ENCODE results near the gene MAPK1. TPM values are rescaled to one million over a fixed set of nuclear protein-coding genes. Genes with fewer than 3 reads are reported as not detected.
"Not testable (repeated sequence)": the region's sequence is repeated elsewhere in the genome, so short reads cannot be mapped to it uniquely, and the experiment has no call there.

Gene MAPK1
- total and polyA plus RNA-seq, 7 donors = 11.0 to 101 (median 78.3) TPM

- no peak for TF ChIP-seq CTCF (IDR thresholded peaks at IDR 0.05)
- Histone ChIP-seq H3K36me3 (ENCODE audit: insufficient read depth in 1 of 2, low read depth in 1 of 2) (no peaks in the 10 kb centered on the region), H3K9me3 (no peaks in the 10 kb centered on the region), H3K4me3 (no peak overlapping the region), H3K27me3 (ENCODE audit: insufficient read depth in 3 of 3, low read length in 2 of 3) (no peaks in the 10 kb centered on the region), H3K4me1 (peaks cover 37% of the 10 kb centered on the region), H3K27ac (no peak overlapping the region)
- DNase-seq = no peak
- intact Hi-C loops (cut with DNase I) = no loop called here
- whole genome bisulfite sequencing, 3 donors = 97 to 100% (median 99%) methylated on average over 1 of the region's 1 CpG
- no peak for ATAC-seq
These were observed 27.7 kb downstream of the MAPK1 start for GRCh38 chr22:21839765-21840140.

- DNase-seq; H3K36me3 ChIP-seq (ENCODE audit: insufficient read depth in 1 of 2, low read depth in 1 of 2); ATAC-seq; H3K4me3 ChIP-seq; H3K9me3 ChIP-seq; intact Hi-C loops (cut with DNase I); H3K27me3 ChIP-seq (ENCODE audit: insufficient read depth in 3 of 3, low read length in 2 of 3): not testable (repeated sequence)
- 87 to 92% (median 89%) methylated on average over 10 of the region's 10 CpGs for WGBS, 3 donors
- H3K27ac ChIP-seq = peak overlapping the region; percentile 85
- peaks cover 35% of the 10 kb centered on the region for H3K4me1 ChIP-seq
These were observed 28.2 kb downstream of the MAPK1 start for GRCh38 chr22:21839104-21839764.

GRCh38 chr22:21837248-21837979 is 30.0 kb downstream of the MAPK1 start:
- peak overlapping the region; percentile 85 for H3K27ac ChIP-seq

GRCh38 chr22:21836486-21836885 is 31.0 kb downstream of the MAPK1 start:
- H3K4me3 ChIP-seq; H3K27me3 ChIP-seq (ENCODE audit: insufficient read depth in 3 of 3, low read length in 2 of 3); intact Hi-C loops (cut with DNase I); H3K9me3 ChIP-seq; ATAC-seq; DNase-seq; H3K36me3 ChIP-seq (ENCODE audit: insufficient read depth in 1 of 2, low read depth in 1 of 2): not testable (repeated sequence)
- peaks cover 45% of the 10 kb centered on the region for H3K4me1 ChIP-seq
- WGBS, 3 donors = 95 to 96% (median 96%) methylated on average over 15 of the region's 15 CpGs
- peak overlapping the region; percentile 85 for H3K27ac ChIP-seq

More at GRCh38 chr22:21837248-21837979, 30.0 kb downstream of the MAPK1 start:
- no peak for TF ChIP-seq CTCF (IDR thresholded peaks at IDR 0.05)
- Histone ChIP-seq H3K9me3 (no peaks in the 10 kb centered on the region), H3K4me3 (no peak overlapping the region), H3K4me1 (peaks cover 40% of the 10 kb centered on the region), H3K36me3 (ENCODE audit: insufficient read depth in 1 of 2, low read depth in 1 of 2) (no peaks in the 10 kb centered on the region), H3K27me3 (ENCODE audit: insufficient read depth in 3 of 3, low read length in 2 of 3) (no peaks in the 10 kb centered on the region)
- WGBS, 3 donors = 13 to 41% (median 28%) methylated on average over 4 of the region's 4 CpGs
- peak; percentile 89 to 93 (median 90) for ATAC-seq
- no peak for DNase-seq
- intact Hi-C loops (cut with DNase I) = no loop called here

- WGBS, 3 donors = 28 to 52% (median 42%) methylated on average over 2 of the region's 2 CpGs
- intact Hi-C loops (cut with DNase I) = no loop called here
These were observed 32.1 kb downstream of the MAPK1 start for GRCh38 chr22:21835378-21835777.

More at GRCh38 chr22:21835378-21835777, 32.1 kb downstream of the MAPK1 start:
- Histone ChIP-seq H3K27ac (no peak overlapping the region), H3K9me3 (no peaks in the 10 kb centered on the region), H3K4me3 (no peak overlapping the region), H3K4me1 (peaks cover 50% of the 10 kb centered on the region), H3K27me3 (ENCODE audit: insufficient read depth in 3 of 3, low read length in 2 of 3) (no peaks in the 10 kb centered on the region), H3K36me3 (ENCODE audit: insufficient read depth in 1 of 2, low read depth in 1 of 2) (no peaks in the 10 kb centered on the region)
- DNase-seq (no peak), ATAC-seq (no peak)
- TF ChIP-seq CTCF (IDR thresholded peaks at IDR 0.05) = no peak
